Esophagus (tissue), 2 donors: ENCODE results near the gene NUDT7. TPM values are rescaled to one million over a fixed set of nuclear protein-coding genes. Genes with fewer than 3 reads are reported as not detected.

Source experiments
- H3K27ac ChIP-seq, 2 donors: one replicate each; pipeline ENCODE4 v1.5.1; 2013; ENCODE audit warnings: low read depth in 2 of 2, mild to moderate bottlenecking in 2 of 2, inconsistent platforms in 1 of 2, low read length in 1 of 2, moderate library complexity in 1 of 2
- H3K27me3 ChIP-seq, 2 donors: one replicate each; pipeline ENCODE4 v1.6.1; 2013; ENCODE audit warnings: low read length in 2 of 2, control low read depth in 1 of 2, mild to moderate bottlenecking in 1 of 2; ENCODE audit not compliant: insufficient read depth in 2 of 2, control insufficient read depth in 1 of 2
- H3K36me3 ChIP-seq, 2 donors: one replicate each; pipeline ENCODE4 v1.6.1; 2013; ENCODE audit warnings: low read length in 1 of 2; ENCODE audit not compliant: control insufficient read depth in 2 of 2, insufficient read depth in 2 of 2
- H3K4me1 ChIP-seq, 2 donors: one replicate each; pipeline ENCODE4 v1.6.1; 2013; ENCODE audit warnings: low read length in 1 of 2; ENCODE audit not compliant: control insufficient read depth in 2 of 2, insufficient read depth in 2 of 2
- H3K4me3 ChIP-seq, 2 donors: one replicate each; pipeline ENCODE4 v1.5.1; 2013; ENCODE audit warnings: low read length in 2 of 2, mild to moderate bottlenecking in 2 of 2, low read depth in 1 of 2, moderate library complexity in 1 of 2
- H3K9me3 ChIP-seq, 2 donors: one replicate each; pipeline ENCODE4 v1.6.1; 2013; ENCODE audit warnings: mild to moderate bottlenecking in 2 of 2, low read depth in 1 of 2, low read length in 1 of 2, moderate library complexity in 1 of 2; ENCODE audit not compliant: control insufficient read depth in 2 of 2, insufficient read depth in 1 of 2
- WGBS, 2 donors: extraction: QIAGEN DNeasy Blood & Tissue Kit; methylation state at CpG; one replicate each; pipeline ENCODE4 v1.1.7; 2013; 5-methylcytosine and 5-hydroxymethylcytosine counted together
- polyA plus RNA-seq, 2 donors: library from polyadenylated mRNA; stranded (reverse); fragments of 200-250 nt; gene quantifications; one replicate each; pipeline ENCODE4 v1.2.3, GENCODE V29; 2013
- donor health status: healthy with polysubstance abuse.
- donor health status: Bipolar disorder and iron deficiency.

NUDT7 gene
- 1 to 10 TPM; 6.5 to 6.6 TPM for polyA plus RNA-seq

GRCh38 chr16:77722309-77723107 lies at the start of gene NUDT7:
TSS of gene NUDT7 (plus strand) at chr16:77722514. CDS start at chr16:77722583, 69 bp downstream.
- Histone ChIP-seq H3K9me3 (no peaks in the 10 kb centered on the region), H3K27me3 (no peaks in the 10 kb centered on the region), H3K36me3 (no peaks in the 10 kb centered on the region), H3K4me1 (peaks cover 0 to 3% of the 10 kb centered on the region in 2 donors), H3K27ac (peak within 1 kb of the TSS; percentile 82 to 92), H3K4me3 (peak within 1 kb of the TSS; percentile 71 to 90)
- 1% methylated on average over 53 to 55 of the region's 55 CpGs for WGBS, 2 donors

- Histone ChIP-seq H3K9me3 (no peaks in the 10 kb centered on the region), H3K27me3 (no peaks in the 10 kb centered on the region), H3K4me1 (no peaks in the 10 kb centered on the region), H3K4me3 (no peak overlapping the region), H3K27ac (no peak overlapping the region), H3K36me3 (no peaks in the 10 kb centered on the region)
- 22 to 24% methylated on average over 4 of the region's 4 CpGs for WGBS, 2 donors
Observed at GRCh38 chr16:77674888-77675287, 47.4 kb upstream of the NUDT7 start.

GRCh38 chr16:77675464-77676324 lies 46.6 kb upstream of the NUDT7 start:
- WGBS, 2 donors: 25 to 29% methylated on average over 15 of the region's 15 CpGs

GRCh38 chr16:77677129-77677528 lies 45.2 kb upstream of the NUDT7 start:
- no peaks in the 10 kb centered on the region for H3K9me3 ChIP-seq
- no peaks in the 10 kb centered on the region for H3K27me3 ChIP-seq
- no peak overlapping the region for H3K4me3 ChIP-seq
- H3K4me1 ChIP-seq: no peaks in the 10 kb centered on the region
- H3K27ac ChIP-seq: no peak overlapping the region
- WGBS, 2 donors: 32 to 36% methylated on average over 4 of the region's 4 CpGs
- H3K36me3 ChIP-seq: no peaks in the 10 kb centered on the region

More at GRCh38 chr16:77675464-77676324, 46.6 kb upstream of the NUDT7 start:
- Histone ChIP-seq H3K27ac (no peak overlapping the region), H3K4me1 (no peaks in the 10 kb centered on the region), H3K9me3 (no peaks in the 10 kb centered on the region), H3K4me3 (no peak overlapping the region), H3K36me3 (no peaks in the 10 kb centered on the region), H3K27me3 (no peaks in the 10 kb centered on the region)

GRCh38 chr16:77679391-77679790 lies 42.9 kb upstream of the NUDT7 start:
- Histone ChIP-seq H3K27me3 (no peaks in the 10 kb centered on the region), H3K4me3 (no peak overlapping the region), H3K4me1 (no peaks in the 10 kb centered on the region), H3K9me3 (no peaks in the 10 kb centered on the region), H3K36me3 (no peaks in the 10 kb centered on the region), H3K27ac (no peak overlapping the region)
- 53 to 61% methylated on average over 3 of the region's 3 CpGs for WGBS, 2 donors

- Histone ChIP-seq H3K27me3 (no peaks in the 10 kb centered on the region), H3K4me3 (no peak overlapping the region), H3K4me1 (no peaks in the 10 kb centered on the region), H3K9me3 (no peaks in the 10 kb centered on the region), H3K27ac (no peak overlapping the region), H3K36me3 (no peaks in the 10 kb centered on the region)
- 33 to 39% methylated on average over 3 of the region's 3 CpGs for WGBS, 2 donors
Observed at GRCh38 chr16:77679901-77680300, 42.4 kb upstream of the NUDT7 start.

GRCh38 chr16:77680496-77680895 lies 41.8 kb upstream of the NUDT7 start:
- Histone ChIP-seq H3K9me3 (no peaks in the 10 kb centered on the region), H3K4me3 (no peak overlapping the region), H3K36me3 (no peaks in the 10 kb centered on the region), H3K27ac (no peak overlapping the region), H3K4me1 (no peaks in the 10 kb centered on the region), H3K27me3 (no peaks in the 10 kb centered on the region)
- 86 to 88% methylated on average over 3 of the region's 3 CpGs for WGBS, 2 donors

- Histone ChIP-seq H3K36me3 (no peaks in the 10 kb centered on the region), H3K9me3 (no peaks in the 10 kb centered on the region), H3K4me1 (no peaks in the 10 kb centered on the region), H3K27ac (no peak overlapping the region), H3K27me3 (no peaks in the 10 kb centered on the region), H3K4me3 (no peak overlapping the region)
- WGBS, 2 donors: 83 to 87% methylated on average over 10 of the region's 10 CpGs
Observed at GRCh38 chr16:77682586-77682985, 39.7 kb upstream of the NUDT7 start.

GRCh38 chr16:77683397-77684180 lies 38.7 kb upstream of the NUDT7 start:
- Histone ChIP-seq H3K4me1 (no peaks in the 10 kb centered on the region), H3K27ac (no peak overlapping the region), H3K36me3 (no peaks in the 10 kb centered on the region), H3K9me3 (no peaks in the 10 kb centered on the region), H3K27me3 (no peaks in the 10 kb centered on the region), H3K4me3 (no peak overlapping the region)
- WGBS, 2 donors: 62% methylated on average over 4 of the region's 4 CpGs
